GM18858 (cell line): ENCODE data around the gene RAPGEF1.

Experiments
- ATAC-seq: cut with Tn5 transposase; IDR thresholded peaks from one replicate; pipeline ENCODE4 v1.9.1; 2021; ENCODE audit not compliant: unreplicated experiment

The RAPGEF1 gene

GRCh38 chr9:131707733-131708157 is 32.1 kb downstream of the RAPGEF1 start:
- peak; percentile 31 for ATAC-seq

- no peak for ATAC-seq
Observed at GRCh38 chr9:131707050-131707449, 32.8 kb downstream of the RAPGEF1 start.

- ATAC-seq = no peak
Observed at GRCh38 chr9:131706608-131706970, 33.3 kb downstream of the RAPGEF1 start.

- ATAC-seq = no peak
Observed at GRCh38 chr9:131704988-131705387, 34.9 kb downstream of the RAPGEF1 start.

- no peak for ATAC-seq
Observed at GRCh38 chr9:131704141-131704983, 35.5 kb downstream of the RAPGEF1 start.

- ATAC-seq = no peak
Observed at GRCh38 chr9:131703697-131704096, 36.2 kb downstream of the RAPGEF1 start.

GRCh38 chr9:131702911-131703310 is 37.0 kb downstream of the RAPGEF1 start:
- no peak for ATAC-seq

GRCh38 chr9:131701789-131702337 is 38.0 kb downstream of the RAPGEF1 start:
- no peak for ATAC-seq

GRCh38 chr9:131701436-131701781 is 38.5 kb downstream of the RAPGEF1 start:
- ATAC-seq = no peak

- ATAC-seq = no peak
Observed at GRCh38 chr9:131700765-131701435, 39.0 kb downstream of the RAPGEF1 start.

GRCh38 chr9:131700076-131700475 is 39.8 kb downstream of the RAPGEF1 start:
- no peak for ATAC-seq

GRCh38 chr9:131698618-131698985 is 41.3 kb downstream of the RAPGEF1 start:
- ATAC-seq = no peak

- ATAC-seq = no peak
Observed at GRCh38 chr9:131697908-131698617, 41.8 kb downstream of the RAPGEF1 start.

- ATAC-seq = no peak
Observed at GRCh38 chr9:131697097-131697496, 42.8 kb downstream of the RAPGEF1 start.

GRCh38 chr9:131695836-131696460 is 43.9 kb downstream of the RAPGEF1 start:
- ATAC-seq = no peak

GRCh38 chr9:131695366-131695765 is 44.5 kb downstream of the RAPGEF1 start:
- ATAC-seq = no peak

GRCh38 chr9:131693651-131694597 is 46.0 kb downstream of the RAPGEF1 start:
- no peak for ATAC-seq

- ATAC-seq = no peak
Observed at GRCh38 chr9:131692612-131693562, 47.0 kb downstream of the RAPGEF1 start.
